Measurements from ENCODE around the gene NDFIP1. TPM values are rescaled to one million over a fixed set of nuclear protein-coding genes. Genes with fewer than 3 reads are reported as not detected.
"Not testable (repeated sequence)": the region's sequence is repeated elsewhere in the genome, so short reads cannot be mapped to it uniquely, and the experiment has no call there.

Gene NDFIP1
- total RNA-seq, 1 experiment from 2014 or later, result 50.8 TPM

DNA sequence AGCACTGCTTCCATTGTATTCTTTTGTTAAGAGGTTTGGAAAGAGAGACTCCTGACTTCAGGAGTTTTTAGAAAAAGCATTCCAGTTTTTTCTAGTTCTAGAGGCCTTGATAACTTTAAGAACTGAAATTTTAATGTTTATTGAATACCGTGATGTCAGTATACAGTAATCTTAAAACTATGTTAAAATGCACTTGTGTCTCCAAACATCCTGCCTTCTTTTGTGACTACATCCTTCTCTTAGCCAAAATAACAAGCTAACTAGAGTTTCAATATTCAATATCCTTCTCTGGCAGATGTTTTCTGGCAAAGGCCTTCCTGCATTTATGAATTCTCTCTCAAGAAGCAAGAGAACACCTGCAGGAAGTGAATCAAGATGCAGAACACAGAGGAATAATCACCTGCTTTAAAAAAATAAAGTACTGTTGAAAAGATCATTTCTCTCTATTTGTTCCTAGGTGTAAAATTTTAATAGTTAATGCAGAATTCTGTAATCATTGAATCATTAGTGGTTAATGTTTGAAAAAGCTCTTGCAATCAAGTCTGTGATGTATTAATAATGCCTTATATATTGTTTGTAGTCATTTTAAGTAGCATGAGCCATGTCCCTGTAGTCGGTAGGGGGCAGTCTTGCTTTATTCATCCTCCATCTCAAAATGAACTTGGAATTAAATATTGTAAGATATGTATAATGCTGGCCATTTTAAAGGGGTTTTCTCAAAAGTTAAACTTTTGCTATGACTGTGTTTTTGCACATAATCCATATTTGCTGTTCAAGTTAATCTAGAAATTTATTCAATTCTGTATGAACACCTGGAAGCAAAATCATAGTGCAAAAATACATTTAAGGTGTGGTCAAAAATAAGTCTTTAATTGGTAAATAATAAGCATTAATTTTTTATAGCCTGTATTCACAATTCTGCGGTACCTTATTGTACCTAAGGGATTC, 43.1 kb downstream of the NDFIP1 start:
- DNase-seq (ENCODE audit: unreplicated experiment), result peak; percentile 85
- TF ChIP-seq, protein P1, sequence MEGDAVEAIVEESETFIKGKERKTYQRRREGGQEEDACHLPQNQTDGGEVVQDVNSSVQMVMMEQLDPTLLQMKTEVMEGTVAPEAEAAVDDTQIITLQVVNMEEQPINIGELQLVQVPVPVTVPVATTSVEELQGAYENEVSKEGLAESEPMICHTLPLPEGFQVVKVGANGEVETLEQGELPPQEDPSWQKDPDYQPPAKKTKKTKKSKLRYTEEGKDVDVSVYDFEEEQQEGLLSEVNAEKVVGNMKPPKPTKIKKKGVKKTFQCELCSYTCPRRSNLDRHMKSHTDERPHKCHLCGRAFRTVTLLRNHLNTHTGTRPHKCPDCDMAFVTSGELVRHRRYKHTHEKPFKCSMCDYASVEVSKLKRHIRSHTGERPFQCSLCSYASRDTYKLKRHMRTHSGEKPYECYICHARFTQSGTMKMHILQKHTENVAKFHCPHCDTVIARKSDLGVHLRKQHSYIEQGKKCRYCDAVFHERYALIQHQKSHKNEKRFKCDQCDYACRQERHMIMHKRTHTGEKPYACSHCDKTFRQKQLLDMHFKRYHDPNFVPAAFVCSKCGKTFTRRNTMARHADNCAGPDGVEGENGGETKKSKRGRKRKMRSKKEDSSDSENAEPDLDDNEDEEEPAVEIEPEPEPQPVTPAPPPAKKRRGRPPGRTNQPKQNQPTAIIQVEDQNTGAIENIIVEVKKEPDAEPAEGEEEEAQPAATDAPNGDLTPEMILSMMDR (IDR thresholded peaks at IDR 0.05; ENCODE audit: unreplicated experiment), result peak; percentile 89
- intact Hi-C loops (cut with micrococcal nuclease), result loop anchor here (1.0 to 5.0 kb wide), 5 partner anchors 174 to 548 kb away; partner anchors contain the start of gene SPRY4
- POLR2A ChIA-PET, result interaction anchor here (0.6 to 1.5 kb wide), 5 partner anchors 27 to 447 kb away, joined by 3 to 5 read pairs (median 3); no protein-coding TSS in a partner anchor
- CTCF ChIA-PET, result interaction anchor here (0.5 to 11.6 kb wide), 40 partner anchors 9 to 683 kb away, joined by 3 to 158 read pairs (median 3); no protein-coding TSS in a partner anchor
- H3K27ac Mint-ChIP-seq (ENCODE audit: low read depth, unreplicated experiment), result no peak overlapping the region
- BruUV-seq (replicated peaks), result TSS peak; percentile 66
- peaks cover 68% of the 10 kb centered on the region for H3K36me3 Mint-ChIP-seq (ENCODE audit: insufficient read depth, unreplicated experiment)
- H3K4me3 Mint-ChIP-seq (ENCODE audit: unreplicated experiment), result no peak overlapping the region
- H3K9me3 Mint-ChIP-seq (ENCODE audit: unreplicated experiment), result no peaks in the 10 kb centered on the region
- no peaks in the 10 kb centered on the region for H3K4me1 Mint-ChIP-seq (ENCODE audit: insufficient read depth, unreplicated experiment)
- no peaks in the 10 kb centered on the region for H3K27me3 Mint-ChIP-seq (ENCODE audit: insufficient read depth, unreplicated experiment)

DNA sequence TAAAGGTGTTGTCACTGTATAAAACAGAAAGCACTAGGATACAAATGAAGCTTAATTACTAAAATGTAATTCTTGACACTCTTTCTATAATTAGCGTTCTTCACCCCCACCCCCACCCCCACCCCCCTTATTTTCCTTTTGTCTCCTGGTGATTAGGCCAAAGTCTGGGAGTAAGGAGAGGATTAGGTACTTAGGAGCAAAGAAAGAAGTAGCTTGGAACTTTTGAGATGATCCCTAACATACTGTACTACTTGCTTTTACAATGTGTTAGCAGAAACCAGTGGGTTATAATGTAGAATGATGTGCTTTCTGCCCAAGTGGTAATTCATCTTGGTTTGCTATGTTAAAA, 43.8 kb downstream of the NDFIP1 start:
- no peaks in the 10 kb centered on the region for H3K4me1 Mint-ChIP-seq (ENCODE audit: insufficient read depth, unreplicated experiment)
- ChIA-PET POLR2A (interaction anchor here (0.6 to 1.5 kb wide), 5 partner anchors 28 to 446 kb away, joined by 3 to 5 read pairs (median 3); no protein-coding TSS in a partner anchor), CTCF (interaction anchor here (0.5 to 11.6 kb wide), 17 partner anchors 8 to 550 kb away, joined by 3 to 158 read pairs (median 3); no protein-coding TSS in a partner anchor)
- no peaks in the 10 kb centered on the region for H3K27me3 Mint-ChIP-seq (ENCODE audit: insufficient read depth, unreplicated experiment)
- H3K4me3 Mint-ChIP-seq (ENCODE audit: unreplicated experiment), result no peak overlapping the region
- BruUV-seq (replicated peaks), result no TSS peak
- DNase-seq (ENCODE audit: unreplicated experiment), result no peak
- no peaks in the 10 kb centered on the region for H3K9me3 Mint-ChIP-seq (ENCODE audit: unreplicated experiment)
- intact Hi-C loops (cut with micrococcal nuclease), result loop anchor here (1.0 to 5.0 kb wide), 5 partner anchors 173 to 547 kb away; partner anchors contain the start of gene SPRY4
- peaks cover 65% of the 10 kb centered on the region for H3K36me3 Mint-ChIP-seq (ENCODE audit: insufficient read depth, unreplicated experiment)
- TF ChIP-seq, protein P1 (IDR thresholded peaks at IDR 0.05; ENCODE audit: unreplicated experiment), result no peak
- H3K27ac Mint-ChIP-seq (ENCODE audit: low read depth, unreplicated experiment), result no peak overlapping the region

DNA sequence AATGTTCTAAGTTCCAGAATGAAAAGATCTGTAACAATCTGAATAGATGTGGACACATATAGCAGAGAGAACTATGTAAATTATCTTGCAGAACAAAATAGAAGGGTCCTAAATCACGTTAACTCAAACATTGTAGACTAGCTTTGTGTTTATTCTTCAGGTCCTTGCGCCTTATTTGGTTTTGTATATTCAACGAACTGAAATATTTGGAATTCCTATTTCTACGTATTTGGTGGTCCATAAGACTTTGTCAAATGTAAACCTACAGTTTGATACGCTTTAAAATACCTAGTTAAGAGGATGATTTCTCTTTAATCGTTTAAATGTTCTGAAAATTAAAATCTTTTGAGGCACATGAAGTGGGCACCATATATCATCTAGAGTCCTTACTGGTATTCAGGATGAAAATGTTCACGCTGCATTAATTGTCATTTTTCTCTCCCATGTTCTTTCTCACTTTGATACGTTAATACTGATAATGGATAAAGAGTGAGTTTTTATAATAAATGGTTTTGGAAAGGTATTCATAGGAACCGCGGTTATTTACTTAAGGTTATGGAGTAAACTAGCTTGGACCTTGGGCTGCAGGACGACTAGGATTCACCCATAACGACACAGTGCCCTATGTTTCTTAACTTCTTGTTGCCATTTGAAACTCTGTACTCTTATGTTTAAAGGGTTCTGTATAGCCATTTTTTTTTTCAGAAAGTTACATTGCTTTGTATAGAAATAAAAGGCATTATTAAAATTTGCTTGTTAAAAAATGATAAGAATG, 45.3 kb downstream of the NDFIP1 start:
- intact Hi-C loops (cut with micrococcal nuclease), result loop anchor here (5.0 kb wide), 1 partner anchor 503 kb away; no protein-coding TSS in a partner anchor
- TF ChIP-seq, protein P1 (IDR thresholded peaks at IDR 0.05; ENCODE audit: unreplicated experiment), result no peak
- CTCF ChIA-PET, result interaction anchor here (0.7 to 2.8 kb wide), 10 partner anchors 9 to 717 kb away, joined by 3 to 10 read pairs (median 4); no protein-coding TSS in a partner anchor
- Mint-ChIP-seq H3K36me3 (ENCODE audit: insufficient read depth, unreplicated experiment) (peaks cover 63% of the 10 kb centered on the region), H3K4me1 (ENCODE audit: insufficient read depth, unreplicated experiment) (no peaks in the 10 kb centered on the region), H3K27me3 (ENCODE audit: insufficient read depth, unreplicated experiment) (no peaks in the 10 kb centered on the region), H3K27ac (ENCODE audit: low read depth, unreplicated experiment) (no peak overlapping the region), H3K9me3 (ENCODE audit: unreplicated experiment) (no peaks in the 10 kb centered on the region), H3K4me3 (ENCODE audit: unreplicated experiment) (no peak overlapping the region)
- POLR2A ChIA-PET, result interaction anchor here (1.5 kb wide), 1 partner anchor 395 kb away, joined by 4 read pairs; no protein-coding TSS in a partner anchor
- no TSS peak for BruUV-seq (replicated peaks)
- no peak for DNase-seq (ENCODE audit: unreplicated experiment)

DNA sequence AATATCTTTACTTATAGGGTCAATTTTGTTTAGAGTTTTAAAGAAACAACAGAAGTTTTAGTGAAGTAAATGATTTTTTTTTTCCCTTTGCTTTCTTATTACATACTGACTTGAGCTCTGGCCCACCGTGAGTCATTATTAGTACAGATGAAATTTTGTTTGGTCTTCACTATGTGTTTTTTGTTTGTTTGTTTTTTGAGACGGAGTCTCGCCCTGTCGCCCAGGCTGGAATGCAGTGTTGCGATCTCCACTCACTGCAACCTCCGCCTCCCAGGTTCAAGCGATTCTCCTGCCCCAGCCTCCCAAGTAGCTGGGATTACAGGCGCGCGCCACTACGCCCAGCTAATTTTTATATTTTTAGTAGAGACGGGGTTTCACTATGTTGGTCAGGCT, 45.9 kb downstream of the NDFIP1 start:
- not testable (repeated sequence) for BruUV-seq (replicated peaks); H3K9me3 Mint-ChIP-seq (ENCODE audit: unreplicated experiment); DNase-seq (ENCODE audit: unreplicated experiment); H3K4me3 Mint-ChIP-seq (ENCODE audit: unreplicated experiment); H3K27ac Mint-ChIP-seq (ENCODE audit: low read depth, unreplicated experiment); H3K27me3 Mint-ChIP-seq (ENCODE audit: insufficient read depth, unreplicated experiment); H3K4me1 Mint-ChIP-seq (ENCODE audit: insufficient read depth, unreplicated experiment)
- ChIA-PET POLR2A (interaction anchor here (0.6 to 0.8 kb wide), 2 partner anchors 123 to 203 kb away, joined by 3 to 4 read pairs; no protein-coding TSS in a partner anchor), CTCF (interaction anchor here (0.6 to 2.8 kb wide), 10 partner anchors 9 to 716 kb away, joined by 3 to 10 read pairs (median 3); no protein-coding TSS in a partner anchor)
- peaks cover 63% of the 10 kb centered on the region for H3K36me3 Mint-ChIP-seq (ENCODE audit: insufficient read depth, unreplicated experiment)
- intact Hi-C loops (cut with micrococcal nuclease), result loop anchor here (5.0 kb wide), 1 partner anchor 503 kb away; no protein-coding TSS in a partner anchor
